GM18505 (cell line): ENCODE results near the gene PDE3B.

ENCODE experiments used
- ATAC-seq: cut with Tn5 transposase; IDR thresholded peaks from one replicate; pipeline ENCODE4 v1.9.1; 2021; ENCODE audit not compliant: unreplicated experiment
- POLR2A ChIP-seq: IDR thresholded peaks from 4 replicates; pipeline ENCODE4 v1.6.1; 2011; ENCODE audit warnings: borderline replicate concordance; ENCODE audit not compliant: insufficient read depth, insufficient read length; ENCODE audit errors: extremely low read depth

Gene PDE3B

GRCh38 chr11:14906578-14906977, 263.0 kb downstream of the PDE3B start:
- no peak for TF ChIP-seq POLR2A
- ATAC-seq: no peak

- TF ChIP-seq POLR2A: no peak
- no peak for ATAC-seq
These were observed 263.4 kb downstream of the PDE3B start for GRCh38 chr11:14906993-14907392.

GRCh38 chr11:14907411-14908213, 264.0 kb downstream of the PDE3B start:
- TF ChIP-seq POLR2A: no peak
- peak; percentile 47 for ATAC-seq

- ATAC-seq: no peak
These were observed 264.7 kb downstream of the PDE3B start for GRCh38 chr11:14908214-14908880.

GRCh38 chr11:14914536-14914935, 270.9 kb downstream of the PDE3B start:
- no peak for ATAC-seq
- TF ChIP-seq POLR2A: no peak

More at GRCh38 chr11:14908214-14908880, 264.7 kb downstream of the PDE3B start:
- TF ChIP-seq POLR2A: no peak

GRCh38 chr11:14916403-14916802, 272.8 kb downstream of the PDE3B start:
- no peak for ATAC-seq
- no peak for TF ChIP-seq POLR2A
